ENCODE results near the gene FBXO17. TPM values are rescaled to one million over a fixed set of nuclear protein-coding genes. Genes with fewer than 3 reads are reported as not detected.

Gene FBXO17
- total RNA-seq, 1 donor from 2014 or later: 19.1 TPM

Other genes with a start within 250 kb of the FBXO17 start
- gene CAPN12, start 231.3 kb downstream of the FBXO17 start, total RNA-seq: 206 TPM
- gene LGALS7, start 202.2 kb downstream of the FBXO17 start, total RNA-seq: not detected
- 3.1 TPM for gene LGALS7B, start 186.5 kb downstream of the FBXO17 start, total RNA-seq
- gene LGALS4, start 162.8 kb downstream of the FBXO17 start, total RNA-seq: 1,935 TPM
- 205 TPM for gene ECH1, start 143.9 kb downstream of the FBXO17 start, total RNA-seq
- gene HNRNPL, start 125.8 kb downstream of the FBXO17 start, total RNA-seq: 284 TPM
- 11.9 TPM for gene RINL, start 97.5 kb downstream of the FBXO17 start, total RNA-seq
- 63.0 TPM for gene SIRT2, start 76.1 kb downstream of the FBXO17 start, total RNA-seq
- gene NFKBIB, start 75.8 kb downstream of the FBXO17 start, total RNA-seq: 23.1 TPM
- 0.55 TPM for gene CCER2, start 63.6 kb downstream of the FBXO17 start, total RNA-seq
- 24.9 TPM for gene SARS2, start 45.0 kb downstream of the FBXO17 start, total RNA-seq
- 30.0 TPM for gene MRPS12, start 44.8 kb downstream of the FBXO17 start, total RNA-seq
- 28.1 TPM for gene FBXO27, start 56.8 kb upstream of the FBXO17 start, total RNA-seq
- gene ACP7, start 108.6 kb upstream of the FBXO17 start, total RNA-seq: 7.3 TPM
- 89.3 TPM for gene PAK4, start 150.0 kb upstream of the FBXO17 start, total RNA-seq
- gene NCCRP1, start 221.2 kb upstream of the FBXO17 start, total RNA-seq: 0.17 TPM
- 1.1 TPM for gene SYCN, start 228.5 kb upstream of the FBXO17 start, total RNA-seq